H9 (cell line): ENCODE results near the gene PLEKHA5. TPM values are rescaled to one million over a fixed set of nuclear protein-coding genes. Genes with fewer than 3 reads are reported as not detected.

Experiments
- DNase-seq: peaks from one replicate; pipeline ENCODE4 v3.0.0-alpha.2; 2017
- H2AFZ ChIP-seq: one replicate; pipeline ENCODE4 v1.6.1; 2013; ENCODE audit warnings: mild to moderate bottlenecking, low read length, control low read depth, moderate library complexity
- H2AK5ac ChIP-seq: 2 replicates; pipeline ENCODE4 v1.6.1; 2013; ENCODE audit warnings: low read length, control low read depth, mixed read lengths; ENCODE audit not compliant: insufficient read length
- H2BK120ac ChIP-seq: one replicate; pipeline ENCODE4 v1.6.1; 2013; ENCODE audit warnings: low read depth, mild to moderate bottlenecking, low read length, control low read depth, inconsistent platforms; ENCODE audit not compliant: poor library complexity, severe bottlenecking
- H2BK12ac ChIP-seq: 2 replicates; pipeline ENCODE4 v1.6.1; 2013; ENCODE audit warnings: low read length, control low read depth, mixed read lengths, low read depth; ENCODE audit not compliant: insufficient read length
- H2BK15ac ChIP-seq: 2 replicates; pipeline ENCODE4 v1.6.1; 2013; ENCODE audit warnings: low read depth, low read length, control low read depth
- H2BK20ac ChIP-seq: one replicate; pipeline ENCODE4 v1.6.1; 2013; ENCODE audit warnings: low read depth, mild to moderate bottlenecking, low read length, control low read depth, inconsistent platforms; ENCODE audit not compliant: poor library complexity, severe bottlenecking
- H2BK5ac ChIP-seq: 2 replicates; pipeline ENCODE4 v1.6.1; 2013; ENCODE audit warnings: low read length, control low read depth, mixed read lengths; ENCODE audit not compliant: insufficient read length
- H3K14ac ChIP-seq: 2 replicates; pipeline ENCODE4 v1.6.1; 2013; ENCODE audit warnings: low read length, control low read depth; ENCODE audit not compliant: insufficient read depth
- H3K18ac ChIP-seq: 2 replicates; pipeline ENCODE4 v1.6.1; 2013; ENCODE audit warnings: low read depth, mild to moderate bottlenecking, mixed read lengths, low read length, control low read depth; ENCODE audit not compliant: insufficient read length
- H3K23ac ChIP-seq: 2 replicates; pipeline ENCODE4 v1.6.1; 2013; ENCODE audit warnings: low read length, control low read depth, mixed read lengths, low read depth; ENCODE audit not compliant: insufficient read length
- H3K23me2 ChIP-seq: 2 replicates; pipeline ENCODE4 v1.6.1; 2013; ENCODE audit warnings: low read depth, mild to moderate bottlenecking, mixed read lengths, low read length, control low read depth; ENCODE audit not compliant: insufficient read length, poor library complexity, severe bottlenecking
- H3K27ac ChIP-seq: 2 replicates; pipeline ENCODE4 v1.5.1; 2013; ENCODE audit warnings: low read length, control low read depth, mixed read lengths, low read depth; ENCODE audit not compliant: insufficient read length
- H3K27me3 ChIP-seq: 2 replicates; pipeline ENCODE4 v1.6.1; 2013; ENCODE audit warnings: low read length, control low read depth, inconsistent platforms; ENCODE audit not compliant: insufficient read depth
- H3K4ac ChIP-seq: 2 replicates; pipeline ENCODE4 v1.6.1; 2013; ENCODE audit warnings: low read depth, mild to moderate bottlenecking, control low read depth, inconsistent platforms, low read length, moderate library complexity
- H3K4me1 ChIP-seq: 2 replicates; pipeline ENCODE4 v1.6.1; 2013; ENCODE audit warnings: low read length, control low read depth, inconsistent platforms; ENCODE audit not compliant: insufficient read depth
- H3K4me2 ChIP-seq: 2 replicates; pipeline ENCODE4 v1.6.1; 2013; ENCODE audit warnings: low read length, control low read depth, mixed read lengths; ENCODE audit not compliant: insufficient read length, insufficient read depth
- H3K56ac ChIP-seq: 2 replicates; pipeline ENCODE4 v1.6.1; 2013; ENCODE audit warnings: low read depth, mild to moderate bottlenecking, mixed read lengths, low read length, control low read depth; ENCODE audit not compliant: insufficient read length
- H3K79me1 ChIP-seq: 2 replicates; pipeline ENCODE4 v1.6.1; 2013; ENCODE audit warnings: low read depth, mild to moderate bottlenecking, moderate library complexity, low read length, control low read depth, inconsistent platforms; ENCODE audit not compliant: insufficient read depth, poor library complexity, severe bottlenecking
- H3K79me2 ChIP-seq: 2 replicates; pipeline ENCODE4 v1.6.1; 2013; ENCODE audit warnings: low read length, control low read depth, inconsistent platforms; ENCODE audit not compliant: insufficient read depth
- H3K9ac ChIP-seq: 2 replicates; pipeline ENCODE4 v1.6.1; 2013; ENCODE audit warnings: low read length, control low read depth, mixed read lengths; ENCODE audit not compliant: insufficient read length; ENCODE audit errors: extremely low read depth
- H3K9me3 ChIP-seq: one replicate; pipeline ENCODE4 v1.6.1; 2013; ENCODE audit warnings: low read depth, low read length, inconsistent platforms; ENCODE audit not compliant: control insufficient read depth
- H3T11ph ChIP-seq: one replicate; pipeline ENCODE4 v1.6.1; 2013; ENCODE audit warnings: mild to moderate bottlenecking, low read length, control low read depth, inconsistent platforms
- H4K20me1 ChIP-seq: one replicate; pipeline ENCODE4 v1.6.1; 2013; ENCODE audit not compliant: control insufficient read depth, insufficient read length, insufficient read depth
- H4K5ac ChIP-seq: 2 replicates; pipeline ENCODE4 v1.6.1; 2013; ENCODE audit warnings: low read depth, mild to moderate bottlenecking, mixed read lengths, low read length, control low read depth; ENCODE audit not compliant: insufficient read length
- H4K8ac ChIP-seq: replicated peaks from 2 replicates; pipeline ENCODE4 v1.6.1; 2013; ENCODE audit warnings: low read length, control low read depth, mixed read lengths, low read depth; ENCODE audit not compliant: insufficient read length
- H4K91ac ChIP-seq: 2 replicates; pipeline ENCODE4 v1.6.1; 2013; ENCODE audit warnings: low read depth, mild to moderate bottlenecking, moderate library complexity, mixed read lengths, low read length, control low read depth; ENCODE audit not compliant: insufficient read length
- H3K27ac Mint-ChIP-seq, 3 experiments: 2 replicates in 2 of 3; 3 replicates in 1 of 3; pipeline ENCODE4 v1.8.0; 2020 to 2021; ENCODE audit warnings: mixed read lengths in 3 of 3, mild to moderate bottlenecking in 1 of 3, moderate library complexity in 1 of 3
- H3K27me3 Mint-ChIP-seq: 2 replicates; pipeline ENCODE4 v1.8.0; 2021; ENCODE audit warnings: low read depth, mild to moderate bottlenecking, moderate library complexity, mixed read lengths
- H3K36me3 Mint-ChIP-seq, 3 experiments: 2 replicates in 2 of 3; 3 replicates in 1 of 3; pipeline ENCODE4 v1.8.0; 2020 to 2021; ENCODE audit warnings: low read depth in 3 of 3, mixed read lengths in 3 of 3; ENCODE audit not compliant: insufficient read depth in 1 of 3
- H3K4me1 Mint-ChIP-seq, 2 experiments: 2 replicates each; pipeline ENCODE4 v1.8.0; 2020; ENCODE audit warnings: mixed read lengths in 2 of 2
- H3K4me3 Mint-ChIP-seq, 2 experiments: 2 replicates in 1 of 2; 3 replicates in 1 of 2; pipeline ENCODE4 v1.8.0; 2020 to 2021; ENCODE audit warnings: mild to moderate bottlenecking in 2 of 2, mixed read lengths in 2 of 2, moderate library complexity in 1 of 2
- H3K9me3 Mint-ChIP-seq, 2 experiments: 2 replicates in 1 of 2; 3 replicates in 1 of 2; pipeline ENCODE4 v1.8.0; 2020; ENCODE audit warnings: mild to moderate bottlenecking in 2 of 2, mixed read lengths in 2 of 2, moderate library complexity in 1 of 2
- CTCF ChIP-seq: fragments of 200-600 bp; sonication (generic); conservative IDR thresholded peaks from 3 replicates; pipeline ENCODE4 v1.8.0; 2021; ENCODE audit warnings: antibody characterized with exemption, mild to moderate bottlenecking
- WGBS: extraction: QIAGEN DNeasy Blood & Tissue Kit; methylation state at CpG from one replicate; pipeline ENCODE4 v1.1.7; 2013; ENCODE audit warnings: missing lambda C conversion rate, low lambda C conversion rate, mixed read lengths; ENCODE audit not compliant: insufficient read length; ENCODE audit errors: extremely low coverage; 5-methylcytosine and 5-hydroxymethylcytosine counted together
- total RNA-seq: library from RNA; stranded (reverse); gene quantifications from 2 replicates; pipeline ENCODE4 v1.2.1, GENCODE V29; 2021

The PLEKHA5 gene
- total RNA-seq, 1 experiment from 2014 or later, result 86.7 TPM

DNA sequence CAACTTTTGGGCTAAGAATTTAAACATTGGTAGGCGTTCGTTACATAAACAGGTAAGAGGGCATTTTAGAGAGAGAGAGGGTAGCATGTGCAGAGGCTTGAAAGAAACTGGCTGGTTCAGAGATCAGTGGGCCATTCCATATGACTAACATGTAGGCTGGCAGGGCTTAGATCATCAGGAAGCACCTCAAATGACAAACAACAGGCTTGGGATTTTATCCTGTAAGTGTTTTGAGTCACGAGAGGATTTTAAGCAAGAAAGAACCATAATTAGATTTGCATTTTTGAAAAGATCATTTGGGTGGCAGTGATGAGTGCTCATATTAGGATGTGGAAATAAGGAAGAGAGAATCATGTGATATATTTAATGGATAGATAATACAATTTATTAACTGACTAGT, 8.7 kb upstream of the PLEKHA5 start:
- TF ChIP-seq CTCF, result no peak
- H3T11ph ChIP-seq, result no peak overlapping the region
- H4K8ac ChIP-seq, result no peak overlapping the region
- no peaks in the 10 kb centered on the region for H3K4me1 ChIP-seq
- Mint-ChIP-seq H3K4me1 (peaks cover 0 to 8% of the 10 kb centered on the region in 2 experiments; a peak in 2 of 4 replicates), H3K27ac (no peak overlapping the region; a peak in 1 of 7 replicates), H3K9me3 (peaks cover 0 to 2% of the 10 kb centered on the region in 2 experiments; a peak in 2 of 5 replicates), H3K27me3 (no peaks in the 10 kb centered on the region), H3K36me3 (peaks cover 0 to 4% (median 2%) of the 10 kb centered on the region in 3 experiments; a peak in 3 of 7 replicates), H3K4me3 (no peak overlapping the region)
- no peak overlapping the region for H3K27ac ChIP-seq
- H2BK120ac ChIP-seq, result no peak overlapping the region
- no peak overlapping the region for H3K14ac ChIP-seq
- no peak overlapping the region for H3K4me2 ChIP-seq
- no peak overlapping the region for H2BK15ac ChIP-seq
- no peak overlapping the region for H2BK20ac ChIP-seq
- H3K27me3 ChIP-seq, result no peaks in the 10 kb centered on the region
- H4K20me1 ChIP-seq, result no peaks in the 10 kb centered on the region
- DNase-seq, result no peak
- no peak overlapping the region for H2BK5ac ChIP-seq
- no peak overlapping the region for H3K9ac ChIP-seq
- H4K5ac ChIP-seq, result no peak overlapping the region
- no peaks in the 10 kb centered on the region for H3K79me2 ChIP-seq
- no CpG with 5 or more reads among the region's 3 CpGs for whole genome bisulfite sequencing
- no peaks in the 10 kb centered on the region for H3K23me2 ChIP-seq
- no peaks in the 10 kb centered on the region for H3K9me3 ChIP-seq
- H3K56ac ChIP-seq, result no peak overlapping the region
- H3K23ac ChIP-seq, result no peak overlapping the region
- H2AK5ac ChIP-seq, result no peak overlapping the region
- no peak overlapping the region for H2BK12ac ChIP-seq
- H3K4ac ChIP-seq, result no peak overlapping the region
- H3K79me1 ChIP-seq, result no peaks in the 10 kb centered on the region
- no peak overlapping the region for H4K91ac ChIP-seq
- no peak overlapping the region for H2AFZ ChIP-seq
- no peak overlapping the region for H3K18ac ChIP-seq
